Astrocyte of the hippocampus (primary cell): ENCODE data around the gene NUMA1.
A peak's percentile ranks its signal among the peaks of the same experiment; 100 is the strongest.

Source experiments
- DNase-seq: peaks from one replicate; pipeline ENCODE4 v3.0.0; 2011; ENCODE audit warnings: low read depth, low spot score

The NUMA1 gene

GRCh38 chr11:72067676-72068075 is 12.7 kb downstream of the NUMA1 start:
- no peak for DNase-seq

- no peak for DNase-seq
Measured at GRCh38 chr11:72067266-72067665, 13.1 kb downstream of the NUMA1 start.

DNA sequence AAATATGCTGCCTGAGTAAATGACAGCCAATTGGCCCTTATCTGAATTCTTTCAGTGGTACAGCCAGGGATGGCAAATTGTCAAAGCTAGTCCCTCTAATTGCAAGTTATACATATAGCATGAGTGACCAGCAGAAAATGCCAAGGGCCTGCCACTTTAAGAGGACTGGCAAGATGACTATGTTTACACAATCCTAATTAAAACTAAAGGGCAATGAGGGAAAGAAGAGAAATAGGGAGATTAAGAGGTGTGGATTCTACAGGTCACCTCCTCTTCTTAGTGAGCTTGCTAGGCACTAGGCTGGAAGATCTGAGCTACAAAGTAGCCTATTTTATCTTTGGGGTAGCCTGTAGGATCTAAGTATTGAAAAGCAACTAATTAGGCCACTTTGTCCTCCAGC is 13.5 kb downstream of the NUMA1 start:
- DNase-seq = no peak

DNA sequence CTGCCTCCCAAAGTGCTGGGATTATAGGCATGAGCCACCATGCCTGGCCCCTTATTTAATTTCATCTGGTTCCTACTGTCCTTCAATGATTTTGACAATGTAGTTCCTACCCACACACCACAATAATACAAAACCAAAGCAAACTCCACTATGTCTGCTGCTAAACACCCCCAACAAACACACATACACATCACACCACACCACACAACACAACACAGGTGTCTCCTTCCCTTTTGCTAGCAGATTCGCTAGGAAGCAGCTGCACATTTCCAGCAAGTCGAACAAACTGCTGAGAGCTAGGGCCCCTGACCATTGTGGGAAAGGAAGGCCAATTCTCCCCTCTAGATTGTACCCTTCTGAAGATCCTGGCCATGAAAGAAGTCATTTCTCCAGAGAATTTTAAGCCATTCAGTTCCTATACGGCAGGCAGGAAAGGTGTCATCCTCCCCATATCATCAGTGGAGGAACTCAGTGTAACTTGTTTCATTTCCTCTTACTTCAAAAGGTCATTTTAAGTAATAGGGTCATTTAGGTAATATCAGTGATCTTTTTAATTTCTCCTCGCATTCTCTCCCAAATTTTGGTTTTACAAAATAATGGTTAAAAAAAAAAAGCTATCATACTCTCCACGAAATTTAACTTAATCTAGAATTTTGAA is 18.5 kb downstream of the NUMA1 start:
- DNase-seq = no peak

GRCh38 chr11:72058416-72059034 is 21.8 kb downstream of the NUMA1 start:
- DNase-seq = no peak

DNA sequence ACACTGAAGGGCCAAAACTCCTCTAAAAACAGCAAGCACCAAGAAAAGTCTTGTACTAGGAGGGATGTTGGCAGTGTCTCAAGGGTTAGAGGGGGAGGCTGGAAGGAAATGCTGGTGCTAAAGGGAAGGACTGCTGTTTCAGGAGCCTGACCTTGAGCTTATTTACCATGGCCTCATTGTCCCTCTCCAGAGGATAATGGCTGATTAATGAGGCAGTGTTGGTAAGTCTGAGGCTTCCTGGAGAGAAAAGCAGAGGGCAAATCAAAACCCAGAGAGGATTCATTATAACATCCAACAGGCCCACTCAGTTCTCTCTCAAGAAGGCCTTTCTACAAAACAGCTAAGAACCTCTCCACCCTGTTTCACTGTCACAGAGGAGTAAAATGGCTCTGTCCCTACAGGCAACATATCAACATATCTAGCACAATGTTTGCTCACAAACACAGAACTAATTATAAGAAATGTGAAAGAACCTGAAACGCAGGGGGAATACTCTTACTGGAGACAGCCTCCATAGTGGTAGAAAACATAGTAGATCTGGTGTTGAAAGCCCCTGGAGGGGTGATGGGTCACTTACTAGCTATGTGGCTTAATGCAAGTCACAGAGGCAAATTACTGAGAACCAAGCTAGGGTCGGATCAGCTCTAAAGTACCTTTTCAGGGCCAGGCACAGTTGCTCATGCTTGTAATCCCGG is 31.4 kb downstream of the NUMA1 start:
- no peak for DNase-seq

GRCh38 chr11:72045849-72046248 is 34.5 kb downstream of the NUMA1 start:
- no peak for DNase-seq

- no peak for DNase-seq
Measured at GRCh38 chr11:72042064-72042745, 38.1 kb downstream of the NUMA1 start.

DNA sequence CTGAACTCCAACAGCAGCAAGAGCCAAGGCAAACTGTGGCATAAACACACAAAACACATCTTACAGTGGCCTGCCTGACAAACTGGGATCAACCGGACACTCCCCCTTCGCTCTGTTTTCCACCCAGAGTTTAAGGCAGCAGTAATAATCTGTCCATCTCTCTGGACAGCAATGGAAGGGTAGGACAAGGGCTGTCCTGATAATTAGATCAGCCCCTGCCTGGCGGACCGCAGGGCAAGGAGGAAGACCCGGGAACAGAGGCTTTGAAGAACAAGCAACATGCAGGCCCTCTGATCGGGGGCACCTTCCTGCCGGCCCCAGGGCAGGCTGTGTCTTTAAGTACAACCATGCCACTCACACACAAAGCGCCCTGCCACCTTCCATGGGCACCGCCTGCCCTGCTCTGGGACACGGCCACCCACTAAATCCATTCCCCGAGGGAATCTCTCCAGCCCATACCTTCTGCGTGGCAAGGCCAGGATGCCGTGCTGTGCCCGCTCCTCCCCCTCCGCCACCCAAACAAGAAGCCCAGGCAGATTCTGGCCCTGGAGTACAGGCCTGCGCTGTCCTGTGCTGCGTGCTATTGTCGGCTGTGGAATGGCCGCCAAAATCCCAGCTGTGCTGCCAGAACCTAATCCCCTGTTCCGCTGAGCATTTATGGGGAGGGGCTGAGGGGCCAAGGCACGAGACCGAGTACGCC is 38.8 kb downstream of the NUMA1 start:
- peak; percentile 91 for DNase-seq

DNA sequence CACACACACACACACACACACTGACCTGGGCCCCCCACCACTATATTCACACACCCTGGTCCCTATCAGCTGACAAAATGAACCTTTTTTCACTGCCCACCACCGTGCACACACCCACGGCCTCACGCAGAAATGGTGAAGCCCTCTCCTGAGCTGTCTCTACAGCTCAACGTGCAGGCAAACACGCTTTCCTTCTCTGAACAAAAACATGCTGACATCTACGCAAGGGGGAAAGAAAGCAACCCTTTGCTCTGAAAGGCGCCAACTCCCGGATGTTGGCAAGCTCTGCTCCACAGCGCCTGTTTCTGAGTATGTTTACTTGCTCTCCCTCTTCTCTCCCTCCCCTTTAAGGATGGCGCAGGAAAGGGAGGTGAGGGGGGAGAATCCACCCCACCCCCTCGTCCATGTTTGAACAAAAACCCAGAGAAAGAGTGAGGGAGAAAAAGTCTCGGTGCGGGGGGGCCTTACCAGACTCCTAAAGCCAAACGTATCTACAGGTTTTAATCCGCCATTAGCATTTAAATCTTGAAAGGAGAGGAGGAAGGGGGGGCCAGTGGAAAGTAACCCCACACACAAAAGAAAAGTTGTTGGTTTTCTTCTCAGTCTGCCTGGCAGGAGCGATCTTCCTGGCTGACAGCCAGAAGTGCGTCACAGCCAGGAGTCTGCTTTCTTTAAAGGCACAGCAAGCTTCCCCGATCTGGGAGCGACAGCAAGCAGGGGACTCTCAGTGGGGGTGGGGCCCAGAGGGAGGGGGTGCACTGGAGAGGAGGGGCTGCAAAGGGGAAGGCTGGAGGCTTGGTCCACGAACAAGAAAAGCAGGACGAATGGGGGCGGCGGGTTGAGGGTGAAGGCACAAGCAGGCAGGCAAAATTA is 39.6 kb downstream of the NUMA1 start:
- DNase-seq = peak; percentile 98

DNA sequence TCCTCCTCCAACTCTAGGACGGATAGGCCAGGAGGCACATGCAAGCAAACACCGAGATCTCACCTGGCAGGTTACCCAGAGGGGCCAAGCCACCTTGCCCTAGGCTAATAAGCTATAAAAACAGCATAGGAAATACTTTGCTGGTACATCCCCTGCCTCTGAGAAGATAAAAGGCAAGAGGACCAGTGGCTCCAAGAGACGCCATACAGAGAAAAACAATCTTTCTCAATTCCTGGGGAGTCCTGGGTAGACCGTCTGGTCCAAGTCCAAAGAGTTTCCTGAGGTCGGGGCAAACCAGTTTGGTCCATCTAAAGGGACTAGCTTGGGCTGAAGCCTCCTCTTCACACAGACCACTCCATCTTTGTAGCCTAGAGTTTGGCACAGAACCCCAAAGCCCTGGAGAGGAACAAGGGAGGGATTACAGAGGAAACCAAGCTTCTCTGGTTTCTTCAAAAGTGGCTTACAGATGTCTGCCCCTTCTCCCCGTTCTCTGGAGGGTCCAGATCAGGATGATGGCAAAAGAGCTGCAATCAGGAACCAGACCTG is 40.4 kb downstream of the NUMA1 start:
- peak; percentile 7 for DNase-seq

GRCh38 chr11:72039031-72039855 is 41.1 kb downstream of the NUMA1 start:
- DNase-seq = peak; percentile 14

- peak; percentile 73 for DNase-seq
Measured at GRCh38 chr11:72038491-72038890, 41.9 kb downstream of the NUMA1 start.

- peak; percentile 11 for DNase-seq
Measured at GRCh38 chr11:72037554-72038311, 42.6 kb downstream of the NUMA1 start.

- DNase-seq = no peak
Measured at GRCh38 chr11:72036687-72037086, 43.7 kb downstream of the NUMA1 start.

DNA sequence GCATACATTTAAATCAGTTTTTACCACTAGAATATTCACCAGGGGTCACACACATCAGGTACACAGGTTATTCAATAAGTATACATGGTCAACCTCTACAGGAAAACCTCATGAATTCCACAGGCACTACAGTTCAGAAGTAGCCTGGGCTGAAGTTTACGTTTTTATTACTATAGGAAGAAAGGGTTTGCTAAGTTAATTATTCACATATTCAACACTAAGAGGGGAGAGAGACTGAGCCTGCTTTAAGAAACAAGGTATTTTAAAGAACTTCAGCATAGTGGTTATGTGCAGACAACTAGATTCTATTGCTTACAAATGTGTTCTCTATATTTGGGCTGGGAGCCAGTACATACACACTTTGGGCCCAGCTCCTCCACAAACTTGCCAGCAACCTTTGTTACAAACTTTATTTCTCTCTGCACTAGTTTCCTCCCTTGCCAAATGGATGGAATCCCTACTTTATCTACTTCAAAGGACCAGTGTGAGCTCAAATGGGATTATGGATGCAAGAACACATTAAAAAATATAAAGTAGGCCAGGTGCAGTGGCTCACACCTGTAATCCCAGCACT is 49.8 kb downstream of the NUMA1 start:
- DNase-seq = no peak

- DNase-seq = no peak
Measured at GRCh38 chr11:72026090-72026489, 54.3 kb downstream of the NUMA1 start.

DNA sequence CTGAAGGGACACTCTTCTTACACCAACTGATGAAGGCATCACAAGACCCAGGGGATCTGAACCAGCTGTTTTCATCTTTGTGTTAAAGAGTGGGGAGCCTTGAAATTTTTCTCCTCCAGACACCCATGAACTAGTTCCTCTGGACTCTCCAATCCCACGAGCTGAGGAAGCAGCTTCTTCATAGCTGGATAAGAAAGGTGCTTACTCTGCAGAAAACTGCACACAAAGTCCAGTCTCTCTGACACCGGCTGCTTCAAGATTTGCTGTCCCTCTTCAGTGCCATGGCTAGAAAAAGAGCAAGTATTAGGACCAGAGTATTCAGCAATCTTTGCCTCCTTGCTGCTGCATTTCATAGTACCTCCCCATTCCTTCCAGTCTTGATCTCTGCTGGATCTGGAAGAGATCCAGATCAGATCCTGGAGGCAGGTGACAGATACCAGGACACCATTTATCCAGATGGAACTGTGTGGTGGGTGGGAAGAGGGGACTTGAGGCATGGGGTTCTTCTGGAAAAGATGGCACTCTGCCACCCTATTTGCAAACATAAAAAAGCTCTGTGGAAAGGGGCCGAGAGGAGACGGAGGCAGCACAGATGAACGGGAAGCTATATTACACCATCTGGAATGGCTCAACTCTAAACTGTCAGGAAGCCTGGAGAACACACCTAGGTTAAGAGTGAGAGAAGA is 56.1 kb downstream of the NUMA1 start:
- DNase-seq = no peak
